Right cardiac atrium (tissue), 5 donors: ENCODE data around the gene ZNHIT2. TPM values are rescaled to one million over a fixed set of nuclear protein-coding genes. Genes with fewer than 3 reads are reported as not detected.

Source experiments
- ATAC-seq, 2 donors: fragments of 200-7000 bp; cut with Tn5 transposase; one replicate each; pipeline versions ENCODE4 v1.8.0 to v1.9.1; 2020; ENCODE audit warnings: moderate library complexity in 2 of 2, mild to moderate bottlenecking in 1 of 2
- DNase-seq, 3 donors: peaks; one replicate each; pipeline ENCODE4 v3.0.0-alpha.2; 2020
- H3K27ac ChIP-seq: one replicate; pipeline ENCODE4 v1.5.1; 2013; ENCODE audit warnings: mild to moderate bottlenecking, low read length, control low read depth, moderate library complexity
- H3K27me3 ChIP-seq: one replicate; pipeline ENCODE4 v1.6.1; 2013; ENCODE audit not compliant: control insufficient read depth, insufficient read depth
- H3K4me1 ChIP-seq: one replicate; pipeline ENCODE4 v1.6.1; 2013; ENCODE audit warnings: low read length; ENCODE audit not compliant: control insufficient read depth, insufficient read depth
- H3K4me3 ChIP-seq: one replicate; pipeline ENCODE4 v1.5.1; 2013; ENCODE audit warnings: low read length, control low read depth
- H3K9me3 ChIP-seq: one replicate; pipeline ENCODE4 v1.6.1; 2013; ENCODE audit warnings: low read length; ENCODE audit not compliant: control insufficient read depth
- WGBS: extraction: QIAGEN DNeasy Blood & Tissue Kit; methylation state at CpG from one replicate; pipeline ENCODE4 v1.1.7; 2013; 5-methylcytosine and 5-hydroxymethylcytosine counted together
- intact Hi-C, 4 donors: fragments of 100-400 bp; cut with DNase I; formaldehyde crosslinking; loops; one replicate each; pipeline versions ENCODE4 v1.11.0 to v1.14.0; 2022 to 2023
- polyA plus RNA-seq: library from polyadenylated mRNA; stranded (reverse); fragments of 200-250 nt; gene quantifications from one replicate; pipeline ENCODE4 v1.2.3, GENCODE V29; 2013
- total RNA-seq, 4 donors: library from RNA; stranded (reverse); fragmentation: NEBNext Ultra II Directional; extraction: Animal tissue kit (Norgen Biotek cat#: 25700); gene quantifications; one replicate each; pipeline ENCODE4 v1.2.1, GENCODE V29; 2021
- donor health status: healthy with polysubstance abuse.
- donor health status: DM: no; HTN: yes; CAD: no.
- donor health status: DM: no; HTN: no; CAD: no.
- donor health status: DM: no; HTN: yes; CAD: no; lungs with severe emphysema.
- donor health status: DM: yes; HTN: yes; CAD: no.

Gene ZNHIT2
- total and polyA plus RNA-seq, 5 donors, result 6.4 to 11.6 (median 7.9) TPM

DNA sequence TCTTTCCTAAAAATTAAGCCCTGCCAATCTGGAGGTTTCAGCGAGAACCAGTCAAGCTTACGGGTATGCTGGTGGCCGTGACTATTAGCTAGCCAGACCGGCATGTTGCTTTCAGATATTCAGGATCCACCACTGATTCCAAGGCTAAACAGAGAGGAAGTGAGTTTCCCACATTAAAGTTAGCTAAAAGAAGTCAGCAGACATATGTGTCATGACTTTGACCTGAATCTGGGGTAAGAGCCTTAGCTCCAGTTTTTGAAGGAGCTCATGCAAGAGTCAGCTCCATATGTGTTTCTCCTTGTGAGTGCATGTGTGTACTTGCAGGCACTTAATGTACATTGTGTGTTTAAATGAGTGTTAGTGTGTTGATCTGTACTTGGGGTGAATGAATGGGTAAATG, 32.1 kb downstream of the ZNHIT2 start:
- H3K4me3 ChIP-seq, result no peak overlapping the region
- H3K9me3 ChIP-seq, result no peaks in the 10 kb centered on the region
- DNase-seq (peak in 1 of 3 donors; percentile 3), ATAC-seq (no peak)
- intact Hi-C loops, result loop anchor here in 1 of 4 donors (10.0 kb wide), 1 partner anchor 71 kb away; the partner anchor contains the start of gene ARL2
- no peaks in the 10 kb centered on the region for H3K27me3 ChIP-seq
- no peak overlapping the region for H3K27ac ChIP-seq
- WGBS, result 89% methylated on average over 4 of the region's 4 CpGs
- H3K4me1 ChIP-seq, result peaks cover 2% of the 10 kb centered on the region

DNA sequence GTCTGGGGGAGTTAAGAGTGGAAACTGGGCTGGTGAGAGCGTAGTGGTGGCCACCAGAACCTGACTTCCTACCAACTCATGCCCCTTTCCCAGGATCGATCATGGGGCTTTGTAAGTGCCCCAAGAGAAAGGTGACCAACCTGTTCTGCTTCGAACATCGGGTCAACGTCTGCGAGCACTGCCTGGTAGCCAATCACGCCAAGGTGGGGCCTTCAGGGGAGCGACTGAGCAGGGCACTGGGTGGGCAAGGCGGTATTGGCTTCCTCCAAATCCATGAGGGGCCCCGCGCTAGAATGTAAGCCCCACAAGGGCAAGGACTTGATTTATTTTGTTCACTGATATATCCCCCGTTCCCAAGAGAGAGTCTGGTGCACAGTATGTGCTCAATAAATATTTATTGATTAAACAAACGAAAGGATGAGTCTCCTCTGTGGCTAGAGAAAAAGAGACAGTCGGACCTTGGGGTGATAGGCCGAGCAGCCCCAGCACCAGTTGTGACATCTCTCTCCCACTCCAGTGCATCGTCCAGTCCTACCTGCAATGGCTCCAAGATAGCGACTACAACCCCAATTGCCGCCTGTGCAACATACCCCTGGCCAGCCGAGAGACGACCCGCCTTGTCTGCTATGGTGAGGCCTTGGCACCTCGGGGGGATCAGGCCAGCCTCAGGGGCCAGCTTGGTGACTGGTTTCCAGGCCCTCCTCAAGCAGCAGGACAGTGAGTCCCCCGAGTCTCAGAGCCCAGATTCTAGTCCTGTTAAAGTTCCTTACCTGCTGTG, 32.7 kb downstream of the ZNHIT2 start:
- H3K27me3 ChIP-seq, result no peaks in the 10 kb centered on the region
- peaks cover 2% of the 10 kb centered on the region for H3K4me1 ChIP-seq
- 45% methylated on average over 23 of the region's 23 CpGs for WGBS
- peak overlapping the region; percentile 88 for H3K4me3 ChIP-seq
- peak overlapping the region; percentile 38 for H3K27ac ChIP-seq
- DNase-seq (peak in 2 of 3 donors; percentile 14 to 37), ATAC-seq (no peak)
- intact Hi-C loops, result loop anchor here in 2 of 4 donors (5.0 to 10.0 kb wide), 2 partner anchors 37 to 70 kb away; partner anchors contain the start of gene ARL2 (in 1 of the 2)
- no peaks in the 10 kb centered on the region for H3K9me3 ChIP-seq

DNA sequence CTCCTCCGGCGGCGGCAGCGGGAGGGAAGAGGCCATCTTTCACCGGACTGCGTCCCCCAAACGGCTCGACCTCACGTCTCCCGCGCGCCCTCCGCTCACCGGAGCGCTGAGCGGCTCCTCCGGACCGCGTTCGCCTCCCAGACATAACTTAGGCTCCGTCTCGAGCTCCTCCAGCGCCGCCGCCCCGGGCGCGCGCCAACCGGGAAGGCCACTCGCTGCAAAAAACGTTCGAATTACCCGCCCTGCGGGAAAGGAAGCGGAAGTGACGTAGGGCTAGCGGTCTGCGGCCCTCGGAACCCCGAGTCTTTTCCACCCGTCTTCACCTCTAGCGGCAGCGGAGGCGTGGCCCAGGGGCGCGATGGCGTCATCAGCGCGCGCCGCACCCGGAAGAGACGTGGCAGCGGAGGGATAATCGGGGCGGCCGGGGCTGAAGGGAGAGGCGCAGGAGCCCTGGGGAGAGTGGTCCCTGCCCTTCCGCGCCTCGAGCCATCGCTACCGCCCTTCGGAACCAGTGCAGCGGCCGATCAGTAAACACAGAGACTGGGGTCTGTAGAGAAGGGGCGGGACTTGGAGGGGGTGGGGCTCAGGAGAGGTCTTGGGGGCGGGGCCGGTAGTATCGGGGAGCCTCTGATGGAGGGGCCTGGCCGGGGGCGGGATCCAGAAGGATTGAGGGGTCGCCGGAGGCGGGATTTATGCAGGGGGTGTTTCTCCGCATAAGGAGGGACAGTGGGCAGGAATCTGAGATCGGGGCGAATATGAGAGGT, 33.5 kb downstream of the ZNHIT2 start, which contains the start of the genes CDCA5 and ZFPL1:
Gene CDCA5, minus strand, starts transcription at position 207 of the 764 bp plus-strand sequence. Its CDS starts 62 bp downstream, at position 145.
Gene ZFPL1, plus strand, starts transcription at position 389 of the 764 bp plus-strand sequence. CDS start 477 bp downstream, outside the sequence.
- intact Hi-C loops, result loop anchor here in 2 of 4 donors (5.0 to 10.0 kb wide), 2 partner anchors 37 to 69 kb away; partner anchors contain the start of gene ARL2 (in 1 of the 2)
- peak; percentile 95 to 97 for ATAC-seq

DNA sequence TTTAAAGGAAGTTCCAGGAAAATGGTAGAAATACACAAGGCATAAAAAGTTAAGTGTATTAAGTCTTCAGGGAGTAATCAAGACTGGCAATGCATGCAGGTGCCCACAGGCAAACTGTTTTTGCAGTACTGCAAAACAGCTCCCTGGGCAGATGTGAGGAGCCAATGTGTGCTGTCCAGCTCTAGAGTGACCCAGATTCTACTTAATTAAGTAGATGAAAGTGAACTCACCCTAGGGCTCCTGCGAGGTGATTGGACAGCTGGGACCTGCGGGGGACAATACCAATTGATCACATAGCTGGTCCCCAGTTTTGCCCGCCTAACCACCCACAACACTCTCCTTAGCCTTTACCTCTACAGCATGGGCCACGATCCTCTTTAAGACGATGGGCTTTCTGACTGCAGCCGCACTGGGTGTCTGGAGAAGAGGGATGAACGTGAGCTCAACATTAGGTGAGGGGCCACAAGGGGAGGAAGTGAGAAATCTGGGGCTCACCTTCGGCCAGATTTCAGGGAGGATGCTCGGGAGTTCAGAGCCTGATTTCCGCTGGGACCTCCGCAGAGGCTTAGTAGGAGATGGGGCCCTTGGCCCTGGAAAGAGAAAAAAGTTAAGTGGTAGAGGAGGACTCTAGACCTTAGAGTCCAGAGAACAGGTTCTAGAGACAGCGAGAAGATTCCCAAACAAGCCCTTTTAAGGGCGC, 34.2 kb downstream of the ZNHIT2 start:
- Histone ChIP-seq H3K27ac (no peak overlapping the region), H3K9me3 (no peaks in the 10 kb centered on the region), H3K4me3 (peak overlapping the region; percentile 88), H3K27me3 (no peaks in the 10 kb centered on the region), H3K4me1 (peaks cover 2% of the 10 kb centered on the region)
- DNase-seq (peak in 1 of 3 donors; percentile 37), ATAC-seq (no peak)
- 3% methylated on average over 13 of the region's 13 CpGs for WGBS
- intact Hi-C loops, result loop anchor here in 2 of 4 donors (5.0 to 10.0 kb wide), 2 partner anchors 36 to 68 kb away; partner anchors contain the start of gene ARL2 (in 1 of the 2)

More for the DNA sequence above, 33.5 kb downstream of the ZNHIT2 start, which contains the start of the genes CDCA5 and ZFPL1:
- Histone ChIP-seq H3K9me3 (no peaks in the 10 kb centered on the region), H3K27ac (peak within 1 kb of the TSS; percentile 81), H3K4me3 (peak within 1 kb of the TSS; percentile 88), H3K4me1 (peaks cover 2% of the 10 kb centered on the region), H3K27me3 (no peaks in the 10 kb centered on the region)
- WGBS, result under 1% methylated on average over 79 of the region's 79 CpGs
- DNase-seq, result peak; percentile 95 to 98 (median 98)

DNA sequence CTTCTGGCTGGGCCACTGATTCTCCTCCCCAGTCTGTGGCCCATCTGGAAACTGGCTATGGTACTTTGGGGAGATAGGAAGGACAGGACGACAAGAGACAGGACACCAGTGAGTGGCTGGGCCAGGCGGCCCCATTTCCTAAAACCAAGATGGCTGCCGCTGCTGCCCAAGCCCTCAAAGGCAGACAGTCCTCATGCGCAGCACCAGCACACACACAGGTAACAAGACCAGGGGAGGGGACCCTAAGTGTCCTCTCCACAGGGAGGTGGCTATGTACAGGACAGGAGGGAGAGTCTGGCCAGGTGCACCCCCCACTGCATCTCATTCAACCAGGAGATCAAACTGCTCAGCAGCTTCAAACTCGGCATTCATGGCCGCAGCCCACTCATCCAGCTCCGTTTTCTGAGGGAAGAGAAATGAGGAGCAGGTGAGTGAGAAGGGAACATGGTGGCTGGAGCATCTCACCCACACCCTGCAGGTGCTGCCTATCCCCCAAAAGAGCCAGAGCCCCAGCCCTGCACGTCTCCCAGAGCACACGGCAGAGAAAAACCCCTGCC, 38.6 kb downstream of the ZNHIT2 start:
- WGBS, result 90% methylated on average over 9 of the region's 9 CpGs
- DNase-seq (peak in 1 of 3 donors; percentile 26), ATAC-seq (no peak)
- Histone ChIP-seq H3K27ac (no peak overlapping the region), H3K27me3 (no peaks in the 10 kb centered on the region), H3K9me3 (no peaks in the 10 kb centered on the region), H3K4me1 (no peaks in the 10 kb centered on the region), H3K4me3 (no peak overlapping the region)
- intact Hi-C loops, result no loop called here

DNA sequence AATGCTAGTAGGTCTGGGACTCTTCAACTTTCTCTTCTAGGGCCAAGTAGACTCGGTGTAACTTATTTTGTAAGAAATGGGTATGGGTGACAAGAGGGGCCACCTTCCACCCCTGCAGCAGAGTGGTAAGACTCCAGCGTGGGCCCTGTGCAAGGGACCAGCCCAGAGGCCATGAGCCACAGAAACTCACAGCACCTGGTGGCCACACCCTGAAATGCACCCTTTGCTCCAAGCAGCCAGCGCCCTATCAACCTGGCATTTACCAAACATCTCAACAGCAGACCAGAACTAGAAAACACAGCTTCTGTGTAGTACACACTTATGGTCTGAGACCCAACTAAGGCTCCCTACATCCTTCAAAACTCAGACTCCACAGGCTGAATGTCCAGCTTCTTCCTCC, 39.4 kb downstream of the ZNHIT2 start:
- no peaks in the 10 kb centered on the region for H3K27me3 ChIP-seq
- H3K27ac ChIP-seq, result no peak overlapping the region
- intact Hi-C loops, result no loop called here
- no peaks in the 10 kb centered on the region for H3K9me3 ChIP-seq
- peak in 1 of 3 donors; percentile 40 for DNase-seq
- no peaks in the 10 kb centered on the region for H3K4me1 ChIP-seq
- ATAC-seq, result no peak
- no peak overlapping the region for H3K4me3 ChIP-seq
- WGBS, result 62% methylated on average over 3 of the region's 3 CpGs

DNA sequence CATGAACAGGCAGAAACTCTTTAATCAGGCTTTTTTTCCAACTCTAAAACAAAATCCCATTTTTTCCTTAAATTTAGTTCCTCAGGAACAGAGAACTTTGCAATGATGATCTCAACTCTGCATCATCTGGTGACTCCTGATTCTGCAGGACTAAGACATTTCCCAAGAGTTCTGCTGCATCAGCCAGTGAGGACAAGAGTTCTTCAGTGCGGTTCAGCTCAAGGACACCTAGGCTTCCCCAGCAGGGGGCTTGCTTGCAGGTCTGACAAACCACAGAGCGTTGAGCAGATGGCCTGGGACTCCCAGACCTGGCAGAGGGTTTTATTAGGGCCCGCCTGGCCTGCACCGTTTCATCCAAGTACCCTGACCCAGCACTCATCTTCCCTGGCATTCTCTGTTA, 40.0 kb downstream of the ZNHIT2 start:
- H3K4me3 ChIP-seq, result no peak overlapping the region
- 76% methylated on average over 4 of the region's 4 CpGs for WGBS
- no peak overlapping the region for H3K27ac ChIP-seq
- no peak for ATAC-seq
- H3K9me3 ChIP-seq, result no peaks in the 10 kb centered on the region
- intact Hi-C loops, result no loop called here
- no peaks in the 10 kb centered on the region for H3K27me3 ChIP-seq
- no peaks in the 10 kb centered on the region for H3K4me1 ChIP-seq
- DNase-seq, result peak in 1 of 3 donors; percentile 3

DNA sequence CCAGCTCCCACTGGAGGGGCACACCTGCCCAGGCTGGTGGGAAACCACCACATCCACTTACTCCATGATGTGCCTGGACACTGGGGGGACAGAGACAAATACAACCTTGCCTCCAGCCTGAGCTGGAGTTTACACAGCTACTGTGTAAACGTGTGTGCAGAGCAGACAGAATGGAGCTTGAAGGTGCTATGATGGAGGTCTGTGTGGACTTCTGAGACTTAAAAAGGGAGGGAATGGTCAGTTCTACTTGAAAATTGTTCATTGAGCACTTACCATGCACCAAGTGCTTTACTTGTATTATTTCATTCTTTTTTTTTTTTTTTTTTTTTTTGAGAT, 44.9 kb downstream of the ZNHIT2 start:
- ATAC-seq, result no peak
- no peak overlapping the region for H3K27ac ChIP-seq
- intact Hi-C loops, result no loop called here
- H3K4me1 ChIP-seq, result no peaks in the 10 kb centered on the region
- DNase-seq, result no peak
- 58% methylated on average over 1 of the region's 1 CpG for WGBS
- H3K9me3 ChIP-seq, result no peaks in the 10 kb centered on the region
- H3K4me3 ChIP-seq, result no peak overlapping the region
- no peaks in the 10 kb centered on the region for H3K27me3 ChIP-seq

DNA sequence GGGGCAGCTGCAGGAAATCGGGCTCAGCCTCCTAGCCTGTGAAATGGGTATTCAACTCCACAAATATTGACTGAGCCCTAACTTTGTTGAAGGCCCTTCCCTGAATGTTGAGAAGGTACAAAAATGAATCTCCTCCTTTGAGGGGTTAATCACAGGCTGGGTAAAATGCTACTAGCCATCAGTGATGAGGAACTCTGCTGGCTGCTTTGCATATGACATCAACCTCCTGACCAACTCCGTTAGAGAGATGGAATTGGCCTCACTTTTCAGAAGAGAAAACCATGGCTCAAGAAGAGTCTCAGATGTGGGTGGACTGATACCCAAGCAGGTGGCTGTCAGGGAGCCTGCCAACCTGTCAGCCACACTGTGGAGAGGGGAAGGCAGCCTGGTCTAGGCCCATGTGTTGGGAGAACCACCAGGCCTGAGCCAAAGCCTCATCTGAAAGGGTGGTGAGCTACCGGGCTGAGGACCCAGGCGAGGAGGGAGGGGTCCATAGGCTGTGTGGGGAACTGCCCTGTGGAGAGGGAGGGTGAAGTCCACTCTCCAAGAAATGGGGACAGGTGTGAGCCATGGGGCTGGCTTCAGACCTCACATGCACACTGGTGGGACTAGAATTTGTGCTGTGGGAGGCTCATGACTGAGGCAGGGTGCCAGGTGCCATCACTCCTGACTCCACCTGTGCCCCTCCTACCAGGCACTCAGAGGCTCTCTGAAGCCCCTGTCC, 45.4 kb downstream of the ZNHIT2 start:
- ATAC-seq, result no peak
- no peaks in the 10 kb centered on the region for H3K4me1 ChIP-seq
- H3K27ac ChIP-seq, result no peak overlapping the region
- no peak overlapping the region for H3K4me3 ChIP-seq
- no peaks in the 10 kb centered on the region for H3K9me3 ChIP-seq
- no peaks in the 10 kb centered on the region for H3K27me3 ChIP-seq
- DNase-seq, result peak in 1 of 3 donors; percentile 20
- WGBS, result 63% methylated on average over 4 of the region's 4 CpGs
- intact Hi-C loops, result no loop called here

DNA sequence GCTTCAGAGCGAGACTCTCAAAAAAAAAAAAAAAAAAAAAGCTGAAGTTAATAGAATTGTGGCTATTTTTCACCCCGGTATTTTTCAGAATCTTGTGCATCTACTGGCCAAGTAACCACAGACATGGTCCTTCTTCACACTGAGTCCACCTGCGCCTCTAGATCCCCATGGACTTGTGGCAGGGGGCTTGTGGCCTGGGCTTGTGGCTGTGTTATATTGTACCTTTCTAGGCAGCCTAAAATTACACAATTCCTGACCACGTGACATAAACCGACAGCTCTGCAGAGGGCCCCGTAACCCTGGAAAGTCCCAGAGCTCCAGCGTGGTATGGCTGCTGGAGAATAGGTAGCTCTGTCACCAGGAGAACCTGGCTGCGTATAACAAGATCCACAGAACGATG, 48.3 kb downstream of the ZNHIT2 start:
- no peak for ATAC-seq
- H3K27ac ChIP-seq, result no peak overlapping the region
- H3K9me3 ChIP-seq, result no peaks in the 10 kb centered on the region
- no peaks in the 10 kb centered on the region for H3K4me1 ChIP-seq
- WGBS, result 64% methylated on average over 9 of the region's 9 CpGs
- intact Hi-C loops, result no loop called here
- DNase-seq, result peak in 1 of 3 donors; percentile 3
- no peaks in the 10 kb centered on the region for H3K27me3 ChIP-seq
- no peak overlapping the region for H3K4me3 ChIP-seq
